HepG2 (cell line): ENCODE measurements around the gene LGALS1. TPM values are rescaled to one million over a fixed set of nuclear protein-coding genes. Genes with fewer than 3 reads are reported as not detected.
A peak's percentile ranks its signal among the peaks of the same experiment; 100 is the strongest.

ENCODE experiments used
- BRD4 ChIP-seq: sonication (generic); formaldehyde crosslinking; IDR thresholded peaks from 2 replicates; pipeline ENCODE4 v1.4.0; 2020; ENCODE audit warnings: missing genetic modification reagents
- CREM ChIP-seq, 2 experiments: sonication (generic) in 1 of 2; formaldehyde crosslinking in 1 of 2; IDR thresholded peaks; 2 replicates each; pipeline versions ENCODE4 v1.4.0 to v1.6.1; 2016 to 2020; ENCODE audit warnings: antibody characterized with exemption in 1 of 2, mild to moderate bottlenecking in 1 of 2, missing genetic modification reagents in 1 of 2
- ERF ChIP-seq: IDR thresholded peaks from 2 replicates; pipeline ENCODE4 v1.6.1; 2018; ENCODE audit warnings: missing biosample characterization, missing genetic modification reagents
- HNF4G ChIP-seq, 2 experiments: sonication (generic) in 1 of 2; formaldehyde crosslinking in 1 of 2; IDR thresholded peaks; 2 replicates each; pipeline versions ENCODE4 v1.4.0 to v1.6.1; 2011 to 2020; ENCODE audit warnings: borderline replicate concordance in 2 of 2, low read depth in 2 of 2, mild to moderate bottlenecking in 2 of 2, low read length in 1 of 2, missing genetic modification reagents in 1 of 2, moderate library complexity in 1 of 2
- JUN ChIP-seq: sonication (generic); formaldehyde crosslinking; IDR thresholded peaks from 2 replicates; pipeline ENCODE4 v1.4.0; 2020; ENCODE audit warnings: mild to moderate bottlenecking, missing genetic modification reagents
- MZF1 ChIP-seq: sonication (generic); formaldehyde crosslinking; IDR thresholded peaks from 2 replicates; pipeline ENCODE4 v1.8.1; 2023; ENCODE audit warnings: mild to moderate bottlenecking, missing genetic modification reagents, borderline replicate concordance
- RCOR2 ChIP-seq: IDR thresholded peaks from 2 replicates; pipeline ENCODE4 v1.6.1; 2016; ENCODE audit warnings: missing biosample characterization, missing genetic modification reagents
- RXRA ChIP-seq: sonication (generic); formaldehyde crosslinking; IDR thresholded peaks from 2 replicates; pipeline ENCODE4 v1.5.1; 2020; ENCODE audit warnings: missing genetic modification reagents
- SMAD3 ChIP-seq: sonication (generic); formaldehyde crosslinking; IDR thresholded peaks from 2 replicates; pipeline ENCODE4 v1.4.0; 2020; ENCODE audit warnings: missing genetic modification reagents
- SRSF1 ChIP-seq: fragments of 200-400 bp; formaldehyde crosslinking; optimal IDR thresholded peaks from 2 replicates; pipeline ENCODE3; 2017; ENCODE audit warnings: mild to moderate bottlenecking, low read depth, low read length, moderate library complexity
- SSRP1 ChIP-seq: IDR thresholded peaks from 2 replicates; pipeline ENCODE4 v1.6.1; 2016; ENCODE audit warnings: control low read depth
- ZFX ChIP-seq: sonication (generic); formaldehyde crosslinking; IDR thresholded peaks from 2 replicates; pipeline ENCODE4 v1.4.0; 2020; ENCODE audit warnings: mild to moderate bottlenecking, low read depth, missing genetic modification reagents, moderate library complexity
- ZNF441 ChIP-seq: sonication (generic); formaldehyde crosslinking; IDR thresholded peaks from 2 replicates; pipeline ENCODE4 v1.7.0; 2021; ENCODE audit warnings: missing genetic modification reagents, borderline replicate concordance
- ZNF670 ChIP-seq: sonication (generic); formaldehyde crosslinking; IDR thresholded peaks from 2 replicates; pipeline ENCODE4 v1.8.0; 2022; ENCODE audit warnings: mild to moderate bottlenecking, missing genetic modification reagents, borderline replicate concordance
- ZNF768 ChIP-seq: sonication (generic); formaldehyde crosslinking; IDR thresholded peaks from 2 replicates; pipeline ENCODE4 v1.4.0; 2020; ENCODE audit warnings: missing genetic modification reagents
- polyA plus RNA-seq, 8 experiments: library from polyadenylated mRNA; depleted of rRNA in 3 of 8; stranded (reverse) in 7 of 8; unstranded in 1 of 8; fragments of >200 nt; fragmentation: Illumina TruSeq in 4 of 8; extraction: Trizol in 4 of 8; gene quantifications; 2 replicates each; pipeline versions ENCODE4 v1.2.1 to v1.2.3, GENCODE V29; 2011 to 2016; ENCODE audit warnings: low read depth in 4 of 8, missing spikeins in 1 of 8, mixed read lengths in 1 of 8; ENCODE audit not compliant: insufficient read depth in 1 of 8
- total RNA-seq, 5 experiments: library from RNA; depleted of rRNA; stranded (reverse); fragments of >200 nt; fragmentation: Illumina TruSeq; extraction: Trizol; gene quantifications; 2 replicates each; pipeline ENCODE4 v1.2.3, GENCODE V29; 2016; ENCODE audit warnings: low read depth in 1 of 5
- TF ChIP-seq, protein P1 (sequence below): sonication (generic); formaldehyde crosslinking; IDR thresholded peaks from 2 replicates; pipeline ENCODE4 v1.4.0; 2020; ENCODE audit warnings: missing genetic modification reagents, low read depth, mild to moderate bottlenecking, borderline replicate concordance
- TF ChIP-seq, protein P2 (sequence below): sonication (generic); formaldehyde crosslinking; IDR thresholded peaks from 2 replicates; pipeline ENCODE4 v1.5.1; 2020; ENCODE audit warnings: mild to moderate bottlenecking, missing genetic modification reagents, moderate library complexity
- TF ChIP-seq, protein P3 (sequence below): sonication (generic); formaldehyde crosslinking; IDR thresholded peaks from 2 replicates; pipeline ENCODE4 v1.8.1; 2023; ENCODE audit warnings: mild to moderate bottlenecking, missing genetic modification reagents

Gene LGALS1
- total and polyA plus RNA-seq, 2 of the 13 experiments (the other 11 are each of a cell fraction or from before 2014, with no cell fraction given), result 103 to 858 TPM

DNA sequence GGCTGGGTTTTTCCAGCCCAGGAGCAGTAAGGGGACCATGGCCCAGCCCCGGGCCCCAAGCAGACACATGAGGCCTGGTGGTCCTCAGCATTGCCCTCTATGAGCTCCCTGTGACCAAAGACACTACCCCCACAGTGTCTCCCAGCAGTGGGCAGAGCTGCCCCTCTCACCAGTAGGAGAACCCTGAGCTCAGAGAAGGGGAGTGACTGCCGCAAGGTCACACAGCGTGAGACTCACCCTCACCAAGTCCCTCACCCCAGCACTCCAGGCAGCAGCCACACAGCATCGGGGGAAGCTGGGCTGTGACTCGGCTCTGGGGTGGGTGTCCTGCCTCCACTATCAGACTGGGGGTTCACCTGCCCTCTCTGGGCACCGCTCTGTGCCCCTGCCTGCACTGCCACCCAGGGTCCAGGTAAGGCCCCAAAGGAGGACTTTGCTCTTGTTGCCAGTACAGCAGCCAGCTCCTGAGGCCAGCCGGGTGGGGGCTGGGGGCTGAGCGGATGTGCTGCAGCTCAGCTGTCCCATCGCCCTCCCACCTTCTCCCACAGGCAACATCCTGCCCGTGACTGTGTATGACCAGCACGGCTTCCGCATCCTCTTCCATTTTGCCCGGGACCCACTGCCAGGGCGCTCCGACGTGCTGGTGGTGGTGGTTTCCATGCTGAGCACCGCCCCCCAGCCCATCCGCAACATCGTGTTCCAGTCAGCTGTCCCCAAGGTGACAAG, 43.8 kb upstream of the LGALS1 start (continued):
- TF ChIP-seq CREM (IDR thresholded peaks at IDR 0.05) (peak; percentile 30; the same call in 1 of the 2 replicates), CREM (CRISPR knock-in tag; IDR thresholded peaks at IDR 0.05) (no peak), ZNF768 (CRISPR knock-in tag) (peak; percentile 100), ERF (CRISPR knock-in tag) (peak; percentile 68; the same call in 1 of the 2 replicates), RCOR2 (CRISPR knock-in tag) (peak; percentile 52; the same call in 1 of the 2 replicates), SMAD3 (CRISPR knock-in tag) (no peak), MZF1 (CRISPR knock-in tag) (peak; percentile 69; the same call in 1 of the 2 replicates), SRSF1 (peak; percentile 97), RXRA (CRISPR knock-in tag) (peak; percentile 72), HNF4G (IDR thresholded peaks at IDR 0.05; ENCODE audit: borderline replicate concordance, low read depth, low read length) (peak; percentile 81), HNF4G (CRISPR knock-in tag; IDR thresholded peaks at IDR 0.05; ENCODE audit: borderline replicate concordance, low read depth) (peak; percentile 88; the same call in 1 of the 2 replicates), SSRP1 (CRISPR knock-in tag) (peak; percentile 26; the same call in 1 of the 2 replicates), JUN (CRISPR knock-in tag) (no peak), ZFX (CRISPR knock-in tag) (peak; percentile 69; the same call in 1 of the 2 replicates), BRD4 (CRISPR knock-in tag) (0 out of 2 replicates have a peak, but pooled peaks have one; percentile 27), ZNF670 (CRISPR knock-in tag) (peak; percentile 71; the same call in 1 of the 2 replicates), ZNF441 (CRISPR knock-in tag) (no peak)
- TF ChIP-seq, protein P1, sequence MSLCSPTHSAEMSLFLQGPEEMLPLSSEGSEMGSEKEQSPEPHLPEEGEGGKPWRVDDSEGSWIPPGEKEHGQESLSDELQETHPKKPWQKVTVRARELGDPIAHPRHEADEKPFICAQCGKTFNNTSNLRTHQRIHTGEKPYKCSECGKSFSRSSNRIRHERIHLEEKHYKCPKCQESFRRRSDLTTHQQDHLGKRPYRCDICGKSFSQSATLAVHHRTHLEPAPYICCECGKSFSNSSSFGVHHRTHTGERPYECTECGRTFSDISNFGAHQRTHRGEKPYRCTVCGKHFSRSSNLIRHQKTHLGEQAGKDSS (CRISPR knock-in tag), result peak; percentile 30; the same call in 1 of the 2 replicates
- TF ChIP-seq, protein P2, sequence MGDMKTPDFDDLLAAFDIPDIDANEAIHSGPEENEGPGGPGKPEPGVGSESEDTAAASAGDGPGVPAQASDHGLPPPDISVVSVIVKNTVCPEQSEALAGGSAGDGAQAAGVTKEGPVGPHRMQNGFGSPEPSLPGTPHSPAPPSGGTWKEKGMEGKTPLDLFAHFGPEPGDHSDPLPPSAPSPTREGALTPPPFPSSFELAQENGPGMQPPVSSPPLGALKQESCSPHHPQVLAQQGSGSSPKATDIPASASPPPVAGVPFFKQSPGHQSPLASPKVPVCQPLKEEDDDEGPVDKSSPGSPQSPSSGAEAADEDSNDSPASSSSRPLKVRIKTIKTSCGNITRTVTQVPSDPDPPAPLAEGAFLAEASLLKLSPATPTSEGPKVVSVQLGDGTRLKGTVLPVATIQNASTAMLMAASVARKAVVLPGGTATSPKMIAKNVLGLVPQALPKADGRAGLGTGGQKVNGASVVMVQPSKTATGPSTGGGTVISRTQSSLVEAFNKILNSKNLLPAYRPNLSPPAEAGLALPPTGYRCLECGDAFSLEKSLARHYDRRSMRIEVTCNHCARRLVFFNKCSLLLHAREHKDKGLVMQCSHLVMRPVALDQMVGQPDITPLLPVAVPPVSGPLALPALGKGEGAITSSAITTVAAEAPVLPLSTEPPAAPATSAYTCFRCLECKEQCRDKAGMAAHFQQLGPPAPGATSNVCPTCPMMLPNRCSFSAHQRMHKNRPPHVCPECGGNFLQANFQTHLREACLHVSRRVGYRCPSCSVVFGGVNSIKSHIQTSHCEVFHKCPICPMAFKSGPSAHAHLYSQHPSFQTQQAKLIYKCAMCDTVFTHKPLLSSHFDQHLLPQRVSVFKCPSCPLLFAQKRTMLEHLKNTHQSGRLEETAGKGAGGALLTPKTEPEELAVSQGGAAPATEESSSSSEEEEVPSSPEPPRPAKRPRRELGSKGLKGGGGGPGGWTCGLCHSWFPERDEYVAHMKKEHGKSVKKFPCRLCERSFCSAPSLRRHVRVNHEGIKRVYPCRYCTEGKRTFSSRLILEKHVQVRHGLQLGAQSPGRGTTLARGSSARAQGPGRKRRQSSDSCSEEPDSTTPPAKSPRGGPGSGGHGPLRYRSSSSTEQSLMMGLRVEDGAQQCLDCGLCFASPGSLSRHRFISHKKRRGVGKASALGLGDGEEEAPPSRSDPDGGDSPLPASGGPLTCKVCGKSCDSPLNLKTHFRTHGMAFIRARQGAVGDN (CRISPR knock-in tag), result peak; percentile 97
- TF ChIP-seq, protein P3, sequence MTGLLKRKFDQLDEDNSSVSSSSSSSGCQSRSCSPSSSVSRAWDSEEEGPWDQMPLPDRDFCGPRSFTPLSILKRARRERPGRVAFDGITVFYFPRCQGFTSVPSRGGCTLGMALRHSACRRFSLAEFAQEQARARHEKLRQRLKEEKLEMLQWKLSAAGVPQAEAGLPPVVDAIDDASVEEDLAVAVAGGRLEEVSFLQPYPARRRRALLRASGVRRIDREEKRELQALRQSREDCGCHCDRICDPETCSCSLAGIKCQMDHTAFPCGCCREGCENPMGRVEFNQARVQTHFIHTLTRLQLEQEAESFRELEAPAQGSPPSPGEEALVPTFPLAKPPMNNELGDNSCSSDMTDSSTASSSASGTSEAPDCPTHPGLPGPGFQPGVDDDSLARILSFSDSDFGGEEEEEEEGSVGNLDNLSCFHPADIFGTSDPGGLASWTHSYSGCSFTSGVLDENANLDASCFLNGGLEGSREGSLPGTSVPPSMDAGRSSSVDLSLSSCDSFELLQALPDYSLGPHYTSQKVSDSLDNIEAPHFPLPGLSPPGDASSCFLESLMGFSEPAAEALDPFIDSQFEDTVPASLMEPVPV (CRISPR knock-in tag), result 0 out of 2 replicates have a peak, but pooled peaks have one; percentile 38
